A204.1 (cell line): Measurements from ENCODE around the gene ATP11A.

Experiments used
- FAIRE-seq: peaks from 2 replicates; lab custom pipeline; 2012; peaks lifted over from hg19 to GRCh38; lab: Jason Lieb, UNC

The ATP11A gene

GRCh38 chr13:112907871-112908331, 218.1 kb downstream of the ATP11A start:
- no peak for FAIRE-seq

GRCh38 chr13:112908342-112908741, 218.5 kb downstream of the ATP11A start:
- no peak for FAIRE-seq

GRCh38 chr13:112910016-112910415, 220.2 kb downstream of the ATP11A start:
- no peak for FAIRE-seq

- no peak for FAIRE-seq
Observed at GRCh38 chr13:112910616-112911280, 220.9 kb downstream of the ATP11A start.

- FAIRE-seq = no peak
Observed at GRCh38 chr13:112911285-112911701, 221.5 kb downstream of the ATP11A start.

GRCh38 chr13:112911883-112912282, 222.0 kb downstream of the ATP11A start:
- no peak for FAIRE-seq

GRCh38 chr13:112912726-112913440, 223.0 kb downstream of the ATP11A start:
- no peak for FAIRE-seq

- FAIRE-seq = no peak
Observed at GRCh38 chr13:112916296-112916695, 226.5 kb downstream of the ATP11A start.

GRCh38 chr13:112917056-112917664, 227.3 kb downstream of the ATP11A start:
- no peak for FAIRE-seq

- FAIRE-seq = no peak
Observed at GRCh38 chr13:112917737-112918136, 227.9 kb downstream of the ATP11A start.

- FAIRE-seq = no peak
Observed at GRCh38 chr13:112918266-112918665, 228.4 kb downstream of the ATP11A start.

GRCh38 chr13:112918746-112919145, 228.9 kb downstream of the ATP11A start:
- no peak for FAIRE-seq

GRCh38 chr13:112923962-112924361, 234.1 kb downstream of the ATP11A start:
- no peak for FAIRE-seq

GRCh38 chr13:112924365-112924764, 234.5 kb downstream of the ATP11A start:
- FAIRE-seq = no peak

GRCh38 chr13:112926003-112926402, 236.2 kb downstream of the ATP11A start:
- FAIRE-seq = no peak

GRCh38 chr13:112926993-112927392, 237.2 kb downstream of the ATP11A start:
- FAIRE-seq = no peak

GRCh38 chr13:112928020-112928971, 238.5 kb downstream of the ATP11A start:
- no peak for FAIRE-seq

GRCh38 chr13:112928972-112929782, 239.3 kb downstream of the ATP11A start:
- FAIRE-seq = no peak

GRCh38 chr13:112929783-112930055, 239.9 kb downstream of the ATP11A start:
- FAIRE-seq = no peak

GRCh38 chr13:112930192-112930591, 240.4 kb downstream of the ATP11A start:
- FAIRE-seq = no peak
